Keratinocyte (primary cell): ENCODE data around the gene HOMER2.

Experiments used
- EZH2 ChIP-seq: IDR thresholded peaks from one replicate; pipeline ENCODE4 v1.6.1; 2012; ENCODE audit warnings: inconsistent platforms, mild to moderate bottlenecking, low read length, moderate library complexity
- TF ChIP-seq, protein P1 (sequence below), 3 experiments: IDR thresholded peaks in 1 of 3; conservative IDR thresholded peaks in 1 of 3; optimal IDR thresholded peaks in 1 of 3; 2 replicates in 2 of 3; 3 replicates in 1 of 3; pipeline versions ENCODE3 to v1.5.1; 2011; ENCODE audit warnings: low read length in 3 of 3, mild to moderate bottlenecking in 3 of 3, moderate library complexity in 2 of 3, control low read depth in 1 of 3, inconsistent platforms in 1 of 3; ENCODE audit not compliant: insufficient read depth in 2 of 3; ENCODE audit errors: extremely low read depth in 1 of 3

DNA sequence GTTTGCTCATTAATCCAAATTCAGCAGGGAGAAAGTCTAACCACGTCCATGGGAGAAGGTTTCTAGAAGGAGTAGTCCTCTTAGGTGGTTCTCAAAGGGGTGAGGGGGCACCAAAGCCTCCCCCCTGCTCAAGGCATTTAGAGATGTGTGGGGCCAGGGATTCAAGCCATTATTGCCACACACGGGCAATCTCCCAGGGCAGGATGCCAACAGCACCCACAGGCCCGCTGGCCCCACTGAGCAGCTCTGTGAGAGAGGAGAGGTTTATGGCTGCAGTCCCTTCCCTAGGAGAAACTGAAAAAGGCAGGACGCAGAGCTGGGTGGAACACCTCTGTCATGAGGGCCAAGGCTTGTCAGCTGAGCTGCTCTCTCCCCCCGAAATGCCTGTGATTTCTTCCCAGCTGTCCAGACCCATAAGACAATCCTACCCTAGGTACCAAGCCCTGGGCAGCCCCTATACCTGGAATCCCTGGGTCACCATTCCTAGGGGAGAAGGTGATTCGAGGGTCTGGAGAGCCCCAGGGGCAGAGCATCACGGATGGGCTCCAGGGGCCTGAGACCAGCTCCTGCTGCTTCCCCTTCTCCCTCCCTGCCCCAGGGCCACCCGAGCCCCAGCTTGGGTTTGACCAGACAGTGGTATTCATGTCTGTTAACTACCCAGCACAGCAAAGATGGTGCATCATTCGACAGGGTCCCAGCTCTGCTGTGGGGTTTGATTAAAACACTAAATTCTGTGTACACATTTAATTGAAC is 104.1 kb downstream of the HOMER2 start:
- TF ChIP-seq, protein P1, sequence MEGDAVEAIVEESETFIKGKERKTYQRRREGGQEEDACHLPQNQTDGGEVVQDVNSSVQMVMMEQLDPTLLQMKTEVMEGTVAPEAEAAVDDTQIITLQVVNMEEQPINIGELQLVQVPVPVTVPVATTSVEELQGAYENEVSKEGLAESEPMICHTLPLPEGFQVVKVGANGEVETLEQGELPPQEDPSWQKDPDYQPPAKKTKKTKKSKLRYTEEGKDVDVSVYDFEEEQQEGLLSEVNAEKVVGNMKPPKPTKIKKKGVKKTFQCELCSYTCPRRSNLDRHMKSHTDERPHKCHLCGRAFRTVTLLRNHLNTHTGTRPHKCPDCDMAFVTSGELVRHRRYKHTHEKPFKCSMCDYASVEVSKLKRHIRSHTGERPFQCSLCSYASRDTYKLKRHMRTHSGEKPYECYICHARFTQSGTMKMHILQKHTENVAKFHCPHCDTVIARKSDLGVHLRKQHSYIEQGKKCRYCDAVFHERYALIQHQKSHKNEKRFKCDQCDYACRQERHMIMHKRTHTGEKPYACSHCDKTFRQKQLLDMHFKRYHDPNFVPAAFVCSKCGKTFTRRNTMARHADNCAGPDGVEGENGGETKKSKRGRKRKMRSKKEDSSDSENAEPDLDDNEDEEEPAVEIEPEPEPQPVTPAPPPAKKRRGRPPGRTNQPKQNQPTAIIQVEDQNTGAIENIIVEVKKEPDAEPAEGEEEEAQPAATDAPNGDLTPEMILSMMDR (optimal IDR thresholded peaks at IDR 0.05 in 1 of 3, IDR thresholded peaks at IDR 0.05 in 1 of 3, conservative IDR thresholded peaks at IDR 0.05 in 1 of 3; ENCODE audit: extremely low read depth in 1 of 3, insufficient read depth in 2 of 3, low read length in 3 of 3): no peak
- no peak for TF ChIP-seq EZH2
